Measurements from ENCODE around the gene ZNF581.

Gene ZNF581

DNA sequence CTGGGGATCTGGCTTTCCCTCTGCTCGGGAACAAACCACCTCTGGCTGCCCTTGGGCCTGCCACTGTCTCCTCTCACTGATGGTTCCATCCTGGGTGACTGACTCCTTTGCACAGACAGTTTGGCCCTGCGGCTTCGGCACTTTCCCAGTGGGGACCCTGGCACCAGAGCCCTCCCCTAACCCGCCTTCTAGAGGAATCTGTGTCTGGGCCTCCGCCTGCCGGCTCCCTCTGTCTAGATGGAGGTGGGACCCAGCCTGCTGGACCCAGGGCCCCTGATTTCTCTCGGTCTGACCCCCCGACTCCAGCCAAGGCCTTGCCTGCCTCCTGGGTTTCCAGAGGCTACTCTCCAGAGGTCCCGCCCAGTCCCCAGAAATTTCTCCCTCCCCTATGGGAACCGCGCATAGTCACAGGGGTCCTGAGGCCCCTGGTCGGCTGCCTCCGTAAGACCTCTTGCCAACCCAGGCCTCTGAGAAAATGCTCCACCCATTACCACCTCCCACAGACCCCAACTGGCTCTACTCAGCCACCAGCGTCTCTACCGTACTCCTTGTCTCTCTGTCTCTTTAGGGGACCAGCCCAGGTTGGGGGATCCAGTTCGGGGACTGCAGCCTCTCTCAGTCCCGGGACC is 7.3 kb downstream of the ZNF581 start:
- TF ChIP-seq MAX (IDR thresholded peaks at IDR 0.05) = no peak
- no peak for TF ChIP-seq RAD21 (IDR thresholded peaks at IDR 0.05; ENCODE audit: low read depth)
- no peak for TF ChIP-seq TEAD4 (IDR thresholded peaks at IDR 0.05)
- TF ChIP-seq ZBTB7A (IDR thresholded peaks at IDR 0.05; ENCODE audit: low read depth) = no peak
- TF ChIP-seq, protein P1, sequence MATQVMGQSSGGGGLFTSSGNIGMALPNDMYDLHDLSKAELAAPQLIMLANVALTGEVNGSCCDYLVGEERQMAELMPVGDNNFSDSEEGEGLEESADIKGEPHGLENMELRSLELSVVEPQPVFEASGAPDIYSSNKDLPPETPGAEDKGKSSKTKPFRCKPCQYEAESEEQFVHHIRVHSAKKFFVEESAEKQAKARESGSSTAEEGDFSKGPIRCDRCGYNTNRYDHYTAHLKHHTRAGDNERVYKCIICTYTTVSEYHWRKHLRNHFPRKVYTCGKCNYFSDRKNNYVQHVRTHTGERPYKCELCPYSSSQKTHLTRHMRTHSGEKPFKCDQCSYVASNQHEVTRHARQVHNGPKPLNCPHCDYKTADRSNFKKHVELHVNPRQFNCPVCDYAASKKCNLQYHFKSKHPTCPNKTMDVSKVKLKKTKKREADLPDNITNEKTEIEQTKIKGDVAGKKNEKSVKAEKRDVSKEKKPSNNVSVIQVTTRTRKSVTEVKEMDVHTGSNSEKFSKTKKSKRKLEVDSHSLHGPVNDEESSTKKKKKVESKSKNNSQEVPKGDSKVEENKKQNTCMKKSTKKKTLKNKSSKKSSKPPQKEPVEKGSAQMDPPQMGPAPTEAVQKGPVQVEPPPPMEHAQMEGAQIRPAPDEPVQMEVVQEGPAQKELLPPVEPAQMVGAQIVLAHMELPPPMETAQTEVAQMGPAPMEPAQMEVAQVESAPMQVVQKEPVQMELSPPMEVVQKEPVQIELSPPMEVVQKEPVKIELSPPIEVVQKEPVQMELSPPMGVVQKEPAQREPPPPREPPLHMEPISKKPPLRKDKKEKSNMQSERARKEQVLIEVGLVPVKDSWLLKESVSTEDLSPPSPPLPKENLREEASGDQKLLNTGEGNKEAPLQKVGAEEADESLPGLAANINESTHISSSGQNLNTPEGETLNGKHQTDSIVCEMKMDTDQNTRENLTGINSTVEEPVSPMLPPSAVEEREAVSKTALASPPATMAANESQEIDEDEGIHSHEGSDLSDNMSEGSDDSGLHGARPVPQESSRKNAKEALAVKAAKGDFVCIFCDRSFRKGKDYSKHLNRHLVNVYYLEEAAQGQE (IDR thresholded peaks at IDR 0.05; ENCODE audit: low read depth) = no peak
- TF ChIP-seq CEBPB (IDR thresholded peaks at IDR 0.05) = no peak
- no peak for TF ChIP-seq NFIC (IDR thresholded peaks at IDR 0.05)
- no peak for TF ChIP-seq TCF12 (IDR thresholded peaks at IDR 0.05; ENCODE audit: low read depth)
- TF ChIP-seq CREB1 (IDR thresholded peaks at IDR 0.05; ENCODE audit: low read depth) = no peak
- TF ChIP-seq TAF1 (IDR thresholded peaks at IDR 0.05; ENCODE audit: low read depth) = no peak
- TF ChIP-seq, protein P2, sequence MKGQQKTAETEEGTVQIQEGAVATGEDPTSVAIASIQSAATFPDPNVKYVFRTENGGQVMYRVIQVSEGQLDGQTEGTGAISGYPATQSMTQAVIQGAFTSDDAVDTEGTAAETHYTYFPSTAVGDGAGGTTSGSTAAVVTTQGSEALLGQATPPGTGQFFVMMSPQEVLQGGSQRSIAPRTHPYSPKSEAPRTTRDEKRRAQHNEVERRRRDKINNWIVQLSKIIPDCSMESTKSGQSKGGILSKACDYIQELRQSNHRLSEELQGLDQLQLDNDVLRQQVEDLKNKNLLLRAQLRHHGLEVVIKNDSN (IDR thresholded peaks at IDR 0.05) = no peak
- TF ChIP-seq YY1 (IDR thresholded peaks at IDR 0.05; ENCODE audit: low read depth) = no peak
- no peak for TF ChIP-seq EP300 (IDR thresholded peaks at IDR 0.05; ENCODE audit: borderline replicate concordance)
- TF ChIP-seq EGR1 (IDR thresholded peaks at IDR 0.05) = no peak
- no peak for TF ChIP-seq FOXM1 (IDR thresholded peaks at IDR 0.05; ENCODE audit: borderline replicate concordance, low read depth)

GRCh38 chr19:55651236-55651635 is 7.8 kb downstream of the ZNF581 start:
- TF ChIP-seq NFIC (IDR thresholded peaks at IDR 0.05) (no peak), YY1 (IDR thresholded peaks at IDR 0.05; ENCODE audit: low read depth) (no peak), EGR1 (IDR thresholded peaks at IDR 0.05) (no peak), TAF1 (IDR thresholded peaks at IDR 0.05; ENCODE audit: low read depth) (no peak), TEAD4 (IDR thresholded peaks at IDR 0.05) (no peak), FOXM1 (IDR thresholded peaks at IDR 0.05; ENCODE audit: borderline replicate concordance, low read depth) (no peak), RAD21 (IDR thresholded peaks at IDR 0.05; ENCODE audit: low read depth) (no peak), ZBTB7A (IDR thresholded peaks at IDR 0.05; ENCODE audit: low read depth) (no peak)
- TF ChIP-seq, protein P2 (IDR thresholded peaks at IDR 0.05) = no peak

DNA sequence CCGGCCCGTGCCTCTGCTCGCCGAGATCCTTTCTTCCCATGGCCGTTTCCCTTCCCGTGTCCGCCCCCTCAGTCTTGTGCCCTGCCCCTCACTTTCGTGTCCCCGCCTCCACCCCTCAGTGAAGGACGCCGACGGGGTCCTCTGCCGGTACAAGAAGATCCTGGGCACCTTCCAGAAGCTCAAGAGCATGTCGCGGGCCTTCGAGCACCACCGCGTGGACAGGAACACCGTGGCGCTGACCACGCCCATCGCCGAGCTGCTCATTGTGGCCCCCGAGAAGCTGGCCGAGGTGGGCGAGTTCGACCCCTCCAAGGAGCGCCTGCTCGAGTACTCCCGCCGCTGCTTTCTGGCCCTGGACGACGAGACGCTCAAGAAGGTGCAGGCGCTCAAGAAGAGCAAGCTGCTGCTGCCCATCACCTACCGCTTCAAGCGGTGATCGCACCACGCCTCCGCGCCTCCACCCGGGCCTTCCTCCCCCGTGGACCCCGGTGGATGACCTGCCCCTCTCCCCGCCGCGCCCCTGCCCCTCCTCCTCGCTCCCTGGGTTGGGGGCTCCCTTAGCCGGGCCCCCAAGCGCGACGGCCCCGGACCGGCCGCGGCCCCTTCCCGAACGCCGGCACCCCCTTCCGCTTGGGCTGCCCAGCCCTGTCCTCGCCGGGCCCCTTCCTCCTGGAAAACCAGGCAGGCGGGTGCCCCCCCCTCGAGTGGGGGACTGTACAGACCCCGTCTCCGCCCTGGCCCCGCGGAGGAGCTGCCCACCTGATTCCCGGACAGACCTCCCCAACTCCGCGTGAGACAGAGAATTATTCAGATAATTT is 9.1 kb downstream of the ZNF581 start:
- TF ChIP-seq, protein P1 (IDR thresholded peaks at IDR 0.05; ENCODE audit: low read depth) = no peak
- no peak for TF ChIP-seq CEBPB (IDR thresholded peaks at IDR 0.05)
- no peak for TF ChIP-seq EP300 (IDR thresholded peaks at IDR 0.05; ENCODE audit: borderline replicate concordance)
- TF ChIP-seq TAF1 (IDR thresholded peaks at IDR 0.05; ENCODE audit: low read depth) = no peak
- no peak for TF ChIP-seq ZBTB7A (IDR thresholded peaks at IDR 0.05; ENCODE audit: low read depth)
- TF ChIP-seq CREB1 (IDR thresholded peaks at IDR 0.05; ENCODE audit: low read depth) = no peak
- TF ChIP-seq, protein P2 (IDR thresholded peaks at IDR 0.05) = no peak
- no peak for TF ChIP-seq MAX (IDR thresholded peaks at IDR 0.05)
- TF ChIP-seq EGR1 (IDR thresholded peaks at IDR 0.05) = no peak
- TF ChIP-seq TEAD4 (IDR thresholded peaks at IDR 0.05) = no peak
- TF ChIP-seq YY1 (IDR thresholded peaks at IDR 0.05; ENCODE audit: low read depth) = no peak
- TF ChIP-seq FOXM1 (IDR thresholded peaks at IDR 0.05; ENCODE audit: borderline replicate concordance, low read depth) = no peak
- no peak for TF ChIP-seq TCF12 (IDR thresholded peaks at IDR 0.05; ENCODE audit: low read depth)
- no peak for TF ChIP-seq NFIC (IDR thresholded peaks at IDR 0.05)
- TF ChIP-seq RAD21 (IDR thresholded peaks at IDR 0.05; ENCODE audit: low read depth) = no peak

- TF ChIP-seq MAX (IDR thresholded peaks at IDR 0.05) = peak; percentile 82
- TF ChIP-seq ZBTB7A (IDR thresholded peaks at IDR 0.05; ENCODE audit: low read depth) = no peak
- TF ChIP-seq FOXM1 (IDR thresholded peaks at IDR 0.05; ENCODE audit: borderline replicate concordance, low read depth) = peak; percentile 32; the same call in 1 of the 2 replicates
- TF ChIP-seq RAD21 (IDR thresholded peaks at IDR 0.05; ENCODE audit: low read depth) = peak; percentile 65; the same call in 1 of the 2 replicates
- peak; percentile 63; the same call in 1 of the 2 replicates for TF ChIP-seq YY1 (IDR thresholded peaks at IDR 0.05; ENCODE audit: low read depth)
- 0 out of 2 replicates have a peak, but pooled peaks have one; percentile 21 for TF ChIP-seq EGR1 (IDR thresholded peaks at IDR 0.05)
- TF ChIP-seq CREB1 (IDR thresholded peaks at IDR 0.05; ENCODE audit: low read depth) = no peak
- peak; percentile 27; the same call in 1 of the 2 replicates for TF ChIP-seq EP300 (IDR thresholded peaks at IDR 0.05; ENCODE audit: borderline replicate concordance)
- TF ChIP-seq NFIC (IDR thresholded peaks at IDR 0.05) = 0 out of 2 replicates have a peak, but pooled peaks have one; percentile 15
- TF ChIP-seq, protein P2 (IDR thresholded peaks at IDR 0.05) = no peak
- no peak; the same call in 1 of the 2 replicates for TF ChIP-seq TAF1 (IDR thresholded peaks at IDR 0.05; ENCODE audit: low read depth)
Measured at GRCh38 chr19:55653651-55654322, 10.3 kb downstream of the ZNF581 start.

All from Ishikawa (cell line).